NCI-H1436 treated with DMSO at 0.1 percent for 48 hours (cell line): ENCODE measurements around the gene STON1.
"Not testable (repeated sequence)": the region's sequence is repeated elsewhere in the genome, so short reads cannot be mapped to it uniquely, and the experiment has no call there.

Source experiments
- DNase-seq: peaks from one replicate; lab custom pipeline; 2025; lab: John Stamatoyannopoulos, UW

STON1 gene, protein sequence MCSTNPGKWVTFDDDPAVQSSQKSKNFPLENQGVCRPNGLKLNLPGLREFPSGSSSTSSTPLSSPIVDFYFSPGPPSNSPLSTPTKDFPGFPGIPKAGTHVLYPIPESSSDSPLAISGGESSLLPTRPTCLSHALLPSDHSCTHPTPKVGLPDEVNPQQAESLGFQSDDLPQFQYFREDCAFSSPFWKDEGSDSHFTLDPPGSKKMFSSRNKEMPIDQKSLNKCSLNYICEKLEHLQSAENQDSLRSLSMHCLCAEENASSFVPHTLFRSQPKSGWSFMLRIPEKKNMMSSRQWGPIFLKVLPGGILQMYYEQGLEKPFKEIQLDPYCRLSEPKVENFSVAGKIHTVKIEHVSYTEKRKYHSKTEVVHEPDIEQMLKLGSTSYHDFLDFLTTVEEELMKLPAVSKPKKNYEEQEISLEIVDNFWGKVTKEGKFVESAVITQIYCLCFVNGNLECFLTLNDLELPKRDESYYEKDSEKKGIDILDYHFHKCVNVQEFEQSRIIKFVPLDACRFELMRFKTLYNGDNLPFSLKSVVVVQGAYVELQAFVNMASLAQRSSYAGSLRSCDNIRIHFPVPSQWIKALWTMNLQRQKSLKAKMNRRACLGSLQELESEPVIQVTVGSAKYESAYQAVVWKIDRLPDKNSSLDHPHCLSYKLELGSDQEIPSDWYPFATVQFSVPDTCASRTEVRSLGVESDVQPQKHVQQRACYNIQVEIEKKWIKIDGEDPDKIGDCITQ

DNA sequence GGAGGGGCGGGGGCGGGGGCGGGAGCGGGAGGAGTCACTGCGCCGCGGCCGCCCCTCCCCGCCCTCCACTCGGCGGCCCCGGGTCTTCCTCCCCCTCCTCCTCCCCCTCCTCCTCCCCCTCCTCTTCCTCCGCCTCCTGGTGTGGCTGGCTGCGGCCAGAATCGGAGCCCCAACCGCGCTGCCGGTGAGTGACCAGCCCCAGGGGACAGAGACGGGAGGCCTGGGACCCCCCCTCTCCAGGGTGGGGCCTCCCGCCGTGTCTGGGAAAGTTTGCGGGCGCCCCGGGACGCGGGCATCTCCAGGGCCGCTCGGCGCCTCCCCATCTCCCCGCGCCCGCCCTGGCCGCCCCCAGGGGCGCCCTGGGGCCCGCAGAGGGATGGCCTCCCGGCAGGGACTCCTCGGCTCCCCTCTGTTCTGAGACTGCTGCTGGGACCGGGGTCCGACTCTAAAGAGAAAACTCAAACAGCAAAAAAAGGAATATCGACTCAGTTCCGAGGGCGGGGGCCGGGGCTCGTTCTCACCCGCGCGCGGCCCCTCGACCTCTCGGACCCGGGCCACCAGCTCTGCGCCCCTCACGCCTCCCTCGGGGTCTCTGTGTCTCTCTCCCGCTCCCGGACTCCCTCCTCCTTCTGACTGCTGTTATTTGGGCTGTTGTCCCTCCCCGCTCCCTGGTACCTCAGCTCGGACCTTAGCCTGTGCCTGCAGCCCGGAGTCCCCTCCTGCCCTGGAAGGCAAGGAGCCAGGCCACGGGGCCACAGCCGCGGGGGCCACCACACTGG is at the start of gene STON1:
Gene STON1 (plus strand): TSS at position 122 of the 779 bp plus-strand sequence. CDS start 50,480 bp downstream, outside the sequence.
- DNase-seq = no peak

DNA sequence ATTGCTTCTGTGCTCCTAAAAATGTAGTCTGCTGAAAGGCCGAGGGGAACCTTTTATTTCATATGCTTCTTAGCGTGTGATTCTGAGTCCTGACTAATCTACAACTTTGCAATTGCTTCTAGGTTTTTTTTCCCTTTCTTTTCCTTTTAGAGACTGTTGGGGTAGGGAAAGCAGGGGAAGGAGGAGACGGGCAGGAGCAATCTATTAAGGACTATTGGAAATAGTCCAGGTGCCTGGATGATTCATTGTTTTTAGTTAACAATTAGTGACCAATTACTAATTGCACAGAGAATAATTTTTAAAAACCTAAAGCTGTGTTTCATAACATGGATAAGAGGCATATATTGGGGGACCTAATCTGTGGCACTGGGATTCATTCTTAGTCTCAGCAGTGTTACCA is 49.4 kb upstream of the STON1 start:
- DNase-seq = no peak

DNA sequence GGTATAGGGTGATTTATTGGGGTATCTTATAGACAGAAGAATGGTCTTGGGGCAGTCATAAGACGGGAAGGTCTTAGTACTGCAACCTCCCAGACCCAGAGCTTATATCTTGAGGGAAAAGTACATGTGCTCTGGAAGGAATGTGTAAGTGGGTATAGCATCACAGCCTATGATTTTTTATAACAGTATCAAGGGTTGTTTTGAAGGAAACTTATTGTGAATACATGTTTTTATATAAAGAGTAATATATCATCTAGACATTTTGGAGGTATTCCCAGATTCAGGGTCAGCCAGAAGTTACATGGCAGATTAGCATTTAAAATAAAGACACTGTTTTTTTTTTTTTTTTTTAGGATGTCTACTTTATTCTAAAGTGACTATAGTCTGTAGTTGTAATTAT is 47.6 kb upstream of the STON1 start:
- DNase-seq = no peak

DNA sequence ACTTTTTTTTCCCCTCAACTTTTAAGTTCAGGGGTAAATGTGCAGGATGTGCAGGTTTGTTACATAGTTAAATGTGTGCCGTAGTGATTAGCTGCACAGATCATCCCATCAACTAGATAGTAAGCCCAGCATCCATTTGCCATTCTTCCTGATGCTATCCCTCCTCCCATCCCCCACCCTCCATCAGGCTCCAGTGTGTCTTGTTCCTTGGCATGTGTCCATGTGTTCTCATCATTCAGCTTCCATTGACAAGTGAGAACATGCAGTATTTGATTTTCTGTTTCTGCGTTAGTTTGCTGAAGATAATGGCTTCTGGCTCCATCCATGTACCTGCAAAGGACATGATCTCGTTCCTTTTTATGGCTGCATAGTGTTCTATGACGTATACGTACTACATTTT is 47.2 kb upstream of the STON1 start:
- no peak for DNase-seq

DNA sequence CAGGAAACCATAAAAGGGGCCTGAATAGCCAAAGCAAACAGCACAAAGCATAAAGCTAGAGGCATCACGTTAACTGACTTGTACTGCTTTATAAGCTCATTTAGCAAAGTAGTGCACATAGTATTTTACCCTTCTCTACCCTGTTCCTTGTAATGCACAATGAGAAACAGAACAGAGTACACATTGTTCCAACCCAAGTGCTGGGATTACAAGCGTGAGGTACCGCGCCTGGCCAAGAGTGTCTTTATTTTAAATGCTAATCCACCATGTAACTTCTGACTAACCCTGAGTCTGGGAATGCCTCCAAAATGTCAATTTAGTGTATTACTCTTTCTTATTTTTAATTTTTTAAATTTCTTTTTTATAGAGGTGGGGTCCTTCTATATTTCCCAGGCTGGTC is 46.4 kb upstream of the STON1 start:
- DNase-seq = no peak

DNA sequence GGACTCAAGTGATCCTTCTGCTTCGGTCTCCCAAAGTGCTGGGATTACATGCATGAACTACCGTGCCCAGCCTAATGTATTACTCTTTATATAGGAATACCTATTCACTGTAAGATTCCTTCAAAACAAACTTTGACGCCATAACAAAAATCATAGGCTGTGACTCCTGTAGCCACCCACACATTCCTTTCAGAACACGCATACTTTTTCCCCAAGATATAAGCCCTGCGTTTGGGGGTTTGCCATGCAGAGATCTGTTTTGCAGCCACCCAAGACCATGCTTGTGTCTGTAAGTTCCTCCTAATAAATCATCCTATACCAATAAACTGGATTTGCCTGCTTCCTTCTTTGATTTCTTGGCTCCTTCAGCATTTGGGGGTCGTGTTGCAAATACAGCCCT is 46.0 kb upstream of the STON1 start:
- no peak for DNase-seq

DNA sequence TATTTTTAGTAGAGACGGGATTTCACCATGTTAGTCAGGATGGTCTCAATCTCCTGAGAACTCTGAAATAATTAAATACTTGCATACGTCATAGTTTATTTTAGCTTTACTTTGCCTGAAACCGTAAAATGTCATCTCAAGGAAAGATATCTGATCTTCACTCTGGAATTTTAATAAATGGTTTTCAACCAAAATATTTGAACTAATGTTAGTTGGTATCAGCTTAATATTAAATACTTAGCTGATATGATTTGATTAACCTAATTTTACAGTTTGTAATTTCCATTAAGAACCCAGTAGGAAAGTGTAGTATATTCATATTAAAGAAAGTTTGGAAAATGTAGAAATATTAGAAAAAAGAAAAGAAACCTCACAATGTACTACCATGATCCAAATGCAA is 41.4 kb upstream of the STON1 start:
- no peak for DNase-seq

DNA sequence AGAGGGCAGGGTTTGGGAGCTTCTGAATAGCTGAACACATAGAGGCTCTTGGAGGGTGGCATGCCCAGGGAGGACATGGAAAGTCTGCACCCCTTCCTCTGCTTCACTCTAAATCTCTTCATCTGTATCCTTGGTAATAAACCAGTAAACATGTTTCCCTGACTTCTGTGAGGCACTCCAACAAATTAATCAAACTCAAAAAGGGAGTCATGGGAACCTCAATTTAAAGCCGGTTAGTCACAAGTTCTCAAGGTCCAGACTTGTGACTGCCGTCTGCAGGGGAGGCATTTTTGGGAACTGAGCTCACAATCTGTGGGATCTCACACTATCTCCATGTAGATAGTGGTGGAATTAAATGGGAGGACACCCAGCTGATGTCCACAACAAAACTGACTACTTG is 33.1 kb upstream of the STON1 start:
- DNase-seq = no peak

DNA sequence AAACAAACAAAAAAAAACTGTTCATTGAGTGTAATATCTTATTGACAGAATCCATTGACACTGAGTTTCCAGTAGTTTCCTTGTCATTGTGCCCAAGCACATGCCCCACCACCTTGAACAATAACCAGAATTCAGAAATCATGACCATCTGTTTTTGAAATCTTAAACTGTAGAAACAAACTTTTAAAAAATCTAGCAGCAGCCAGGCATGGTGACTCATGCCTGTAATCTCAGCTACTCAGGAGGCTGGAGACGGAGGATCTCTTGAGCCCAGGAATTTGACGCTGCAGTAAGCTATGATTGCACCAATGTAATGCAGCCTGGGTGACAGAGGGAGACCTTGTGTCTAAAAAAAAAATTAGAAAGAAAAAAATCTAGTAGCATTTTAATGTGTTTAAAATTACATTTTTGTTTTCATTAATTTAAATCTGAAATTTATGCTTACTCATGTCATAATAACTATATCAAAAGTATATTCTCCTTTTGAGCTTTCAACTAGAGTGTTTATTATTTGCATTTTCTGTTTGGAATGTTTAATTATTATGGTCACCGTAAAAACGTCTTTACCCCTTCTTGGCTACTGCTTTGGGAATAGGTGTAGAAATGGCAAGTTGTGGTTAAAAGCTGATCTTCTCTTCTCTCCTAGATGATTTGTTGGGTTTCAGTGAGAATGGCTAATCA is 25.2 kb upstream of the STON1 start:
- DNase-seq = no peak

DNA sequence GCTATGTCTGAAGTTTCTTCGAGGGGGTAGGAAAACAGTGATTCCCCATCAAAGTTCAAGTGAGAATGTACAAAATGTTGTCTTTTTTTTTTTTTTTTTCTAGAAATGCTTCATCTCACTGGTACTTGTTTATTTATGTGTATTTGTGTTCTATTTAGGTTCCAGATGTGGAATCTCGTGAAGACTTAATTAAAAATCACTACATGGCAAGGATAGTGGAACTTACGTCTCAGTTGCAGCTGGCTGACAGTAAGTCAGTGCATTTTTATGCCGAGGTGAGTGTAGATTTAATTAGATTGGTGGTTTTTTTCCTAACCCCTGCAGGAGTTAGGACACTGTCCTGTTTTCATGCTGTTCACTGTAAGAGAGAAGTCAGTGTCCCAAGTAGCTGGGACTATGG is 22.8 kb upstream of the STON1 start:
- no peak for DNase-seq

DNA sequence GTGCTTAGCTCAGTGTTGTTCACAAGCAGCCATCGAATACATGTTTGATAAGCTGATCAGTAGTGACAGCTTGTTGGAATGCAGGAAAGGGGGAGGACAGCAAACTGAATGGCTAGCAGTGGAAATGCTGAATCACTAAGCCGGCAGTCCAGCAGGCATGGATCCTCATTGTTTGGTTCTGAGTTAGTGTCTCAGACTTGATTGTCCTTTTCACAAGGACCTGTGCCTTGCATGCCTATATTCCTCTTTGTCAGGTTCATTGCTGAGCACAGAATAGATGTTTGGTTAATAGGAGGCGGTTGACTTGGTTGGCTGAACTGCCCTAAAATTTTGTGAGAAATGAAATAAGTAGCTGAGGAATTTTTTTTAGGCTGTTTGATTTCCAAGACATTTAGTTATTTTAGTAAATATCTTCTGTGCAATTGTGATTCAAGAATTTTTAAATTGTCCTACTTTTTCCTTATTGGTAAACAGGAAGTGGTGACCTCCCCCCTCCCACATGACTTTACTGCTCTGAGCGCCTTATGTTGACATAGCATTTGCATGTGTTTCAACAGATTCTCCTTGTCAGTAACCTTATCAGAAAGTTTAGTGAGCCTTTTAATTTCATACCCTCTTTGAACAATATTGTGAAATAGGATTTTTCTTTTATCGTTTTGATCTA is 21.4 kb upstream of the STON1 start:
- no peak for DNase-seq

DNA sequence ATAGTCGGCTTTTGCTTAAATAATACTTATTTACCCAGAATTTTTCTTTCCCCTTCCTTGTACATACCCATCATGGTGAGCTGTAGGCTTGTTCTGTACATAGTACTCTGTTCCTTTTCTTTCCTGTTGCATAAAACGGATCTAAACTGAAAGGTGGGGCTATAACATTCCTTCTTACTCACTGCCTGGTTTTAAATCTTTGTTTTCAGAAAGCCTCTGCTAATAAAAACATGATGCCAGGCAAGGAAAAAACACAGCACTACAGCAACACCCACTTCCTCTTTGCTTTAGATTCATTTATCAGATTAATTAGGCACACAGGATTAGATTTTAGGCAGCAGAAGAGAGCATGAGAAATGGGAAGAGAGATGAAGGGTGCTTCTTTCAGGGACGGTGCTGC is 19.6 kb upstream of the STON1 start:
- DNase-seq = no peak

DNA sequence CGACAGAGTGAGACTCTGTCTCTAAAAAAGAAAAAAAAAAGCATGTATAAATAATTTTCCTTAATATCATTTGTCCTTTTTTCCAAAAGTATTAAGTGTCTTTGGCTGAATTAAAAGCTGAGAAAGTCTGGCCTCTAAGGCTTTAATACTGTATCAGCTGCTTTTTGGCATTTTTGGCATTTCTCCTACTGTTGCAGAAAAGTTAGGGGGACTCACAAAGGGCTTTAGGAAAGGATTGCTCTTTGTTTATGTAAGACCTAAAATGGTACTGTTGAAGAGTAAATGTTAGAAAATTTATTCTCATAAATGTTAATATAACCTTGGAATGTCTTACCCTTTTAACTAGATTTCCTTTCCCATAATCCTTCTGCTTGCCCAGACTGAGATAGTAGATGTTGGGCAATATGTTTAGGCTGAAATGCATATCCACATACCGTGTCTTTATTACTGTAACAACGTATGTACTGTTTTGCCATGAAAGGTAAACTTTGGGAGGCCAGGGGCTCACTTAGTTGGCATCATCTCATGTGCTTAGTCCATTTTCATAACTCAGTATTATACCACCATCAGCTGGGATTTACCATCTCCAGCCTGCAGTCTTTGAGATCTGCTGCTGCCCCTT is 18.0 kb upstream of the STON1 start:
- DNase-seq = no peak

DNA sequence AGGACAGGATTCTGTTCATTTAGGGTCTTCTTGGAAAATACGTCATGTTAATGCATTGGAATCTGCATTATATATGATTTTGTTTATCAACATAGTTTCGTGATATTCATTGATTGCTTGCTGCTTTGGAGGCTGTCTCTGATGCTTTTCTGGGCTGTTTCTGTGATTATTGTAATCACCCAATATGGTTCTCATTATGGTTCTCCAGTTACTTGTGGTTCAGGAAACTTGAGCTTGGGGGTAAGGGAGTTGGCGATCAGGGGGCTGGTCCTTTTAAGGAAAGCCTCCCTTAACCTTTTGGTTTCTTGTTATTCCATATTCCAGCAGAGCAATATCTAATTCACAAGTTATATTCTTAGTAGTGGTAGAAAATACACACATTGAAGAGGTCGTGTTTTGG is 17.4 kb upstream of the STON1 start:
- no peak for DNase-seq

DNA sequence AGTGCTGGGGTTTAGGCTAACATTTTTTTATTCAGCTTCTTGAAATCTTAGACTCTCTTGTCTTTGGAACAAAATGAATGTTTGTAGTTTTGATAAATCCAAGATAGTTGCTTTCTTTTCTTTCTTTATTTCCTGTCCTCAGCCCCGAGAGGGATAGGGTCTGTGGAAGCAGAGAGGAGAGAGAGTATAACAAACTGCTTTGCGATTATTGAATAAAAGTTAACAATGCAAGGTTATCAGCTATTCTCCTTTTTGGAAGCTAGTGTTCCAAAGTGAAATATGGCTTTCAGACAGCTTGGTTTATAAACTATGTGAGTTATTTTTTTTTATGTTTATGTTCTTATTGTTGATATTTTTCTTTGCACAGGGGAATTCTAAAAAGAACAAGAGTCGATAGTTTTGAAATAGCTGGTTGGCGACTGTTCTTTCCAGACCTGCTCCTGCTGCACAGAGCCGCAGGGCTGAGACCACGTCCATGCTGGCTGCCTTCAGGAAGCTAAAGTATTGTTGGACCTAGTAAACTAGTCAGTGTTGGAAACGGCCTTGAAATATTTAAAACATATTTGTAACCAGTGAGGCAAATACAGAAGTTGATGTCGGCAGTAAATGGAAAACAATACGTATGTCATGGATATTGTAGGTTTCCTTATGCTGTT is 15.5 kb upstream of the STON1 start:
- no peak for DNase-seq

DNA sequence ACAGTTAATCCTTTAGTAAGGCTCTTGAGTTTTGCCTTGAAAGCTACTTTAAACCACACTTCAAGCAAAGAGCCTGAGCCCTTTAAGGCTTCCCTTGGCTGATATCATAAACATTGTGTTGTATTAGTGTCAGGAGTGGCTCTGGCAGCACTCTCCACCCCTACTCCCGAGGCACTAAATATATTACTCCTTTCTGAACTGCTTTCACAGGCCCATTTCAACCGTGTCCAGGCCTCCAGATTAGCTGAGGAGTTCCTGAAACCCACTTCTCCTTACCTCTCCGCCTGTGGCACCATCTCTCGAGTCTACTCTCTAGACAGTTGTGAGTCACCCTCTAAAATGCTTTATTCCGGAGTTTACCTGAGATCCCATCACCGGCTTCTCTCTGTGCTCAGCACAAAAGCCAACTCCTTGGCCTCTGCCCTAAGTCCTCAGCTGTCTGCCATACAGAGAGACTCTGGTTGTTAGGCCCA is 14.4 kb upstream of the STON1 start:
- no peak for DNase-seq

DNA sequence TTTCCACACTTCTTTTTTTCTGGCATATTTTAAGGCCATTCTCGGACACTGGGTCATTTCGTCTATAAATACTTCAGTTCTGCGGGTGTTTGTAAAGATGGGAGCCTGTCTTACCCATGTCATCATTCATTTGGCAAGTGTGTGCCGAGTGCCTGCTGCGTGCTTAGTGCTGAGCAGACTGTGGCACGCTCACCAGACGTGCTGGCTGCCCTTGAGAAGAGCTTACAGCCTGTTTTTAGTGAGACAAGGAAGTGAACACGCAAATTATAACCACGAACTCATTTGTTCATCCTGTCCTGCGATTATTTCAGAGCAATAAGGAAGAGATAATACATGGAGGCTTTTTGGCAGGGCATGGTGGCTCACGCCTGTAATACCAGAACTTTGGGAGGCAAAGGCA is 10.4 kb upstream of the STON1 start:
- no peak for DNase-seq

DNA sequence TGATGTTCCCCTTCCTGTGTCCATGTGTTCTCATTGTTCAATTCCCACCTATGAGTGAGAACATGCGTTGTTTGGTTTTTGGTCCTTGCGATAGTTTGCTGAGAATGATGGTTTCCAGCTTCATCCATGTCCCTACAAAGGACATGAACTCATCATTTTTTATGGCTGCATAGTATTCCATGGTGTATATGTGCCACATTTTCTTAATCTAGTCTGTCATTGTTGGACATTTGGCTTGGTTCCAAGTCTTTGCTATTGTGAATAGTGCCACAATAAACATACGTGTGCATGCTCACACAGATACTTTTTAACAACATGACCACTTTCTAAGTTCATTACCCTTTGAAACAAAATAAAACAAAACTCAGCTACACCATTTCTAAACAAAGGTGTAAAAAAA is 5.2 kb upstream of the STON1 start:
- not testable (repeated sequence) for DNase-seq

DNA sequence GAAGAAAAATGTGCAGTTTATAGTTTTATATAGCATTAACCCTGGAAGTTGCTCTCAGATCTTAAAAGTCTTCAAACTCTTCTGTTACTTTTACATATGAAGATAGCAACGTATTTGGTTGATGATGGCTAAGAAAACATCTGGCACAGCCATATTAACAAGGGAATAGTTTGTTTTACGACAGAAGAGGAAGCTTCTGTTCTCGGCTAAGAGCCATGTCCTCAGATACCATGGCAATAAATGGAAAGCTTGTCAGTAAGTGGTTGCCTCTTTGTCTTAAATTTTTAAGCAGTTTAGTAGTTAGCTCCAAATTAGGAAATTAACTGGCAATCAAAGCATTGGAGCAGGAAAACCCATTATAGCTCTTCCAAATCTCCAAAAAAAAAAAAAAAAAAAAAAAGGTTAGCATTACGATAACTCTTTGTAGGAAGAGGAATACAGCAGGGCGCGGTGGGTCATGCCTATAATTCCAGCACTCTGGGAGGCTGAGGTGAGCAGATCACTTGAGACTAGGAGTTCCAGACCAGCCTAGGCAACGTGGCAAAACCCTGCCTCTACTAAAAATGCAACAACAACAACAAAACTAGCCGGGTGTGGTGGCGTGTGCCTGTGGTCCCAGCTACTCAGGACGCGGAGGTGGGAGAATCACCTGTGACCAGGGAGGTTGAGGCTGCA is 4.5 kb upstream of the STON1 start:
- DNase-seq = no peak
